CD4-positive, alpha-beta T cell treated with Interferon gamma for 1 hour (primary cell): ENCODE data around the gene EYS.

Experiments used
- DNase-seq: peaks from one replicate; pipeline ENCODE4 v3.0.0-alpha.2; 2020

The EYS gene

GRCh38 chr6:65707126-65707826 is at the start of gene EYS:
EYS (minus strand) TSS chr6:65707226; CDS start chr6:65495410, 211,816 bp downstream.
- DNase-seq: no peak

- no peak for DNase-seq
These were observed 39.3 kb upstream of the EYS start for GRCh38 chr6:65746302-65746701.

DNA sequence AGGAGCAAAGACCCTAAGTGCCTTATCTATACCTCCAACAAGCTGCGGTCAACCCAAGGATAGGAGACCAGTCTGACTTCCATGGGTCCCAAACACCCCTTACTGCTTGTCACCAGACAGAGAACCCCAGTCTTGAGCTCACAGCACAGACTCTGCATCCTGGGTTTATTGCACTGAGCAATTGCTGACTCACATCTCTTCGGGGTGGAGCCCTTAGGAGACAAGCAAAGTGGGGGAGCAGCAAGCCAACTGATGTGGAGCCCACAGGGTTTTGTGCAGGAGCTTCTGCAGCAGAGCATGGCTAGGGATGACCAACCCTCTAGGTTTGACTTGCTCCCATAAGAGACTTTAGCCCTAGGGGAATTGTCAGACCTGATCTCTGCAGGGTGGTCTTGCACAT is 38.6 kb upstream of the EYS start:
- no peak for DNase-seq

GRCh38 chr6:65728879-65729479 is 22.0 kb upstream of the EYS start:
- DNase-seq: no peak

- no peak for DNase-seq
These were observed 12.1 kb upstream of the EYS start for GRCh38 chr6:65719101-65719500.

DNA sequence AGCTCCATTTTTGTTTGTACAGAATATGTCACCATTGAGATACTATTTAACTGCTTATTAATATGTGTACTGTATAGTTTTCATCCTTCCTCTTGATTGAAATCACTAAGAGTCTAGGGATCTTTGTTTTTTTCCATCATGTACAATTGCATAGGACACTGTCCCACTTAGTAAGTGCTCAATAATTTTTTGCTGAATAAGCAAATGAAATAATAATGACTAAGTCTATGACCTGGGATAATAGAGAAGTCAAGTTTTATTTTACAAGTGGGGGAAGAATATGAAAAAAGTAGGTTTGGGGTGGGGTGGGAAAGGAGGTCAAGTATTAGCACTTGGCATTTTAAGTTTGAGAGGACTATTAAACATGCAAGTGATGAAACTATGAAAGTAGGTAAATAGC is 4.5 kb upstream of the EYS start:
- no peak for DNase-seq

- no peak for DNase-seq
These were observed 2.2 kb upstream of the EYS start for GRCh38 chr6:65709099-65709830.

GRCh38 chr6:65708162-65708561 is 1.1 kb upstream of the EYS start:
- no peak for DNase-seq

GRCh38 chr6:65706436-65706835 is 590 bp downstream of the EYS start:
- no peak for DNase-seq

DNA sequence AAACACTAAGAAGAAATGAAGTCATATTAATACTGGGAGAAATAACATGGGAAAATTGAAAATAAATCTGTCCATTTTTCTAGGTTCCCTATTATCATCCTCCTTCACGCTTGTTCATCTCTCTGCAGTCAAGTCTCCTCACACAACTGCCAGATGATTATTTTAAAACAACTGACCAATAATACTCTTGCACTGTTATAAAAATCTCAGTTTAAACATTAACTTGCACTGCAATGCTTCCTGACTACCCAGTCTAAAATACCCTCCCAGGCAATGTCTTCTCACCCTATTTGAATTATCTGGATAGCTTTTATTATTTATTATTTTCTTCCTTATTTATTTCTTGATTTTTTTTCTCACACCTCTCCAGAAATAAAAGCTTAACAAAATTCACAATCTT is 5.7 kb downstream of the EYS start:
- DNase-seq: no peak

DNA sequence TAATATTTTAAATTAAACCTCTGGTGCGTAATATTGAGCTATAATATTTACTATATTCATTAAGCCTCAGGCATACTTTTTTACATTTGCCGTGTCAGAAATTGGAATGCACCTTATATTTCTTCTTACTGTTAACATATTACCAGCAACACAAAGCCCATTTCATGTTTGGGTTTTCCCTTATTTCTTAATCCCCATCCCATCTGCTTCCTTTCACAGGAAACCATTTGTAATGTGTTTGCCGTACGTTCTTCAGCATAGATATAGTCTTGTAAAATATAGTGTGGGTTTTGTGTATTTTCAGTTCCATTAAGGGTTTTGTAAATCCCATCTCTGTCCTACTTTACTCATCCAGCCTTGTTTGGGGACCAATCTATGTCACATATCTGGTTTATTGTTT is 6.5 kb downstream of the EYS start:
- DNase-seq: no peak

- no peak for DNase-seq
These were observed 14.9 kb downstream of the EYS start for GRCh38 chr6:65692109-65692508.

DNA sequence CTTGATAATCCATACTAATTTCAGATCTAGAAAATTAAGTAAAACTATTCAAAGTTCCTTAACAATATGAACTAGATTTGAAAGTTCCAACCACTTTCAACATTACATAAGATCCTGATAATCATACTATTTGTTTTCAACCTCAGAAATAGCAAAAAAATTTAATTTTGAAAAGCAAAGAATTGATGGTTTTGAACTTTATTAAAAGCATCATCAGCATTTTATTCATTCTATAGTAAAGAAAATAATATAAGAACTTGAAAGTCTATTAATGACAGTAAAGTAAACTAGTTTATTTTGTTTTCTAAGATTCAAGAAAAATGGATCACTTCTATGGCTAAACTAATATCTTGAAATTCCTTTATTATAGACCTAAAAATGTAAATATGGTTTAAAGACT is 26.8 kb downstream of the EYS start:
- no peak for DNase-seq

DNA sequence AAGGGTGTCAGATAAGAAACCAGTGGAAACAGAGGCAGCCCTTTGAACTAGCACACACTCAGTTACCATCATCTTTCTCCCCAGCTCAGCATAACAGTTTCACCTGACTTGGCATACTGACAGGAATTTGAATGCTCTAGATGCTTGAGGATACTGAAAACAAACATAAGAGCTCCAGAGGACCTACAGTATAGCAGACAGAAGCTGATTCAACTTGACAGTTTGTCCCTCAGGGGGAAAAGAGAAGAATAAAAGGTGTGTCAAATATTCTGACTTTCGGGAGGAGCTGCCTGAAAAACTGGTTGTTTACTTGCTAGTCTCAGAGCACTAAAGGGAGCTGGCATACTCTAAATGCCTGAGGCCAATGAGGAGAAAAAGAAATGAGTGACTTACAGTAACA is 35.1 kb downstream of the EYS start:
- no peak for DNase-seq

GRCh38 chr6:65667916-65668656 is 38.9 kb downstream of the EYS start:
- DNase-seq: no peak

DNA sequence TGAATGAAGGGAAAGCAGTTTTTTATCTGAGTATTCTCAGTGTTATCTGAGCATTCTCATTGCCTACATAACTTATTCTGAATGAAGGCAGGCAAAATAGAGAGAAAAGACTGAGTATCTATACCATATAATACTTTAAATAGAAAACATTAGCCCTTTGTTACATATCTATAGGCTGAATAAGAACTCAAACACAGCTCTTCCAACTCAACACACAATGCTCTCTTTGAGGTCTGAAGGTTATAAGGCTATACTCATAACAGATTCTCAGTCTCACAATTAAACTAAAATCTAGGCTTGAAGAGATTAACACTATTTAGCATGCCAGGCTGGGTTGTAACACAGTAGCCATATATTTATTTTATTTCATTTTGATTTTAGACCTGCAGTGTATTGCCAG is 56.9 kb downstream of the EYS start:
- DNase-seq: no peak

DNA sequence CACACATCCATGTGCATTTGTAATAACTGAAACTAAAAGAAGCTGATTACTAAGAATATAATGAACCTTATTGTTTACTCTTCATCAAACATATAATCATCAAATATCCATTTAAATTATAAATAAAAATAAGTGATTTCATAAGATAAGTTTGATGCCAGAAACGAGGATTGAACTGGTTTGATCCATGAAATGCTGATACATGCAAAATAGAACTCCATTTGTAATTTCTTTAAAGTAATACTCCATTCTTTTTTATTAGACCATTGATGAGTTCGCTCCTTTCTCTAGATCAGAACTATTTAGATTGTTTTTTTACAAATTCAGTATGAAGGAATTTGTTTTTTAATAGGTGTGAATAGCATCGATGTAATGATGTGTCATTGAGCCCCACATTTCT is 57.6 kb downstream of the EYS start:
- no peak for DNase-seq

- no peak for DNase-seq
These were observed 60.5 kb downstream of the EYS start for GRCh38 chr6:65646544-65646943.

DNA sequence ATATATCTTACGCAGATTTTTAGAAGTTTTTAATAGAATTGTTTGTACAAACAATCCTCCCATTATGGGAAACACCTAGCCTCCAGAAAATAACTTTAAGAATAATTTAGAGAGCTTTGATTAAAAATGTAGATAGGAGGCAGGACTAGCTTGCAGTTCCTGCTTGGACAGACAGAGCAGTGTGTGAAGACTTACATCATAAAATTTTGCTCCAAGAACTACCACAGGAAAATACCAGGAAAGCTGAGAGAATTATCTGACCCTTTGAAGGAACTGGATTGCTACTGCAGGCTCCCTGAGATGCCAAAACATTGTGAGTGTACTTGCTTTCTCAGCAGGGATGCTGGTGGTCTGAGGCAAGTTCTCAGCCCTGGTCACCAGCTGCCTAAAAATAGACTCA is 64.2 kb downstream of the EYS start:
- no peak for DNase-seq

DNA sequence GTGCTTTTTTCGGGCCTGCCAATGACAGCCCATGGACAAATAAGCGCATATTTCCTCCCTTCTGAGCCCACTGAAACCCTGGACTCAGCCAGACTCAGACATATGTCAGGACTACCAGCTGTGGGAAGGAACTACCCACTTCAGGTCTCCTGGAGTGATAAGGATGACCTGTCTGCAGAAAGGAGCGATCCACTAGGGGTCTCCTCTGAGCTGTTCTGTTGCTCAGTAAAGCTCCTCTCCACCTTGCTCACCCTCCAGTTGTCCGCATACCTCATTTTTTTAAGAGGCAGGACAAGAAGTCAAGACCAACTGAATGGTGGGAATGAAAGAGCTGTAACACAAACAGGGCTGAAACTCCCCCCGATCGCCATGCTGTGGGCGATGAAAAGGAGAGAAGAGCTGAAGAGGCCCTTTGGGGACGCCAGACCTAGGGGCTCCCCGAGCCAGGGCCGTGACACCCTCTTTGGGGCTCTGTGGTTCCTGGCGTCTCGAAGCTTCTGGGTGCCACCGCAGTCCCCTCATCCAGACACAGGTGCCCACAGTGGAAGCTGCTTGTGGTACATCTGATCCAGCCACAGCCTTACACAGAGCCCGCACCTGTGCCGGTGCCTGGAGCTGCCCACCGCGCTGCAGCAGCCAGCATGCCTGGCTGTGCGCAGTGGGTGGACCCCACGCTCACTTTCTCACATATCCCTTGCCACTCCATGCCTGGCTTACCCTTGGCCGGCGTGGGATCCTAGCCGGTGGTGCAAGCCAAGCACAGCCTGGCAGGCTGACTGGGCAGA is 68.8 kb downstream of the EYS start:
- no peak for DNase-seq

DNA sequence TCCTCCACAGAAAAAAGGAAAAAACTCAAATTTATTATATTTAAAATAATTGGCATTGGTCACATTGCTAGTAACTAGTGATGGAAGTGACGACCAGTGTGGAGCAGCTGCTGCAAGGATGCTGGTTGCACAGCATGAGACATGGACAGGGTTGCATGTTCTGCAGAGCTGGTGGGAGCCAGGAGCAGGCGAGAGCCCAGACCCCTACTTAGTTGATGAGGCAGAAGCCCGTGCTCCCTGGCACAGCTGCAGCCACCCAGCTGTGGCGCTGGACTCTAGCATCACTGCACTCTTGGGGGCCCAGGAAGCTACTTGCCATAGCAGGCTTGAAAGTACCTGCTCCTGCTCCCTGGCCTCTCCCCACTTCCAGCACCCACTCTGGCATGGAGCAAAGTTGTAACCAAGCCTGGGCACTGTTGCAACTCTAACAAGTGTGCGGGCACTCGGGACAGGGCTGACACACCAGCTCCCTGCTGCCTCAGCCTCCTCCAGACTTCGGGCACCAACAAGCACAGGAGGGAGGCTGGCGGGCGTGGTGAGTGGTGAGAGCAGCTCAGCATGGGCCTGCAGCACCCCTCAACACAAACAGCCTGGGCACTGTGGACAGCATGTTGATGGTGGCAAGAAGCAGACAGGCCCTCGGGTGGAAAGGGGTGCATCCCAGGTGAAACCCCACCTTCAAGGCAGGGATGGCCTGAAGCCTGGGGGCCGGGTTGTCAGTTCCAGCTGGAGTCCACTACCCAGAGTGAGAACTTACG is 69.6 kb downstream of the EYS start:
- DNase-seq: no peak

GRCh38 chr6:65633501-65633900 is 73.5 kb downstream of the EYS start:
- DNase-seq: no peak
